ENCODE measurements around the gene ZNF610.
"Not testable (repeated sequence)": the region's sequence is repeated elsewhere in the genome, so short reads cannot be mapped to it uniquely, and the experiment has no call there.

ZNF610 gene

GRCh38 chr19:52336117-52336790 lies at the start of gene ZNF610:
Gene ZNF610 (plus strand): TSS chr19:52336243. CDS start chr19:52349173, 12,930 bp downstream.
- DNase-seq = no peak

- no peak for DNase-seq
These were observed 49.8 kb upstream of the ZNF610 start for GRCh38 chr19:52286256-52286655.

- DNase-seq = no peak
These were observed 44.3 kb upstream of the ZNF610 start for GRCh38 chr19:52291781-52292180.

GRCh38 chr19:52292946-52293345 lies 43.1 kb upstream of the ZNF610 start:
- DNase-seq = not testable (repeated sequence)

- no peak for DNase-seq
These were observed 39.7 kb upstream of the ZNF610 start for GRCh38 chr19:52296400-52296772.

- DNase-seq = peak; percentile 57
These were observed 39.1 kb upstream of the ZNF610 start, which contains the start of gene ZNF480 for GRCh38 chr19:52296773-52297600. Gene ZNF480 (plus strand): TSS chr19:52297169. CDS start chr19:52300413, 3,244 bp downstream.

- no peak for DNase-seq
These were observed 38.3 kb upstream of the ZNF610 start for GRCh38 chr19:52297601-52298364.

GRCh38 chr19:52307275-52307674 lies 28.8 kb upstream of the ZNF610 start:
- no peak for DNase-seq

GRCh38 chr19:52322429-52322828 lies 13.6 kb upstream of the ZNF610 start:
- no peak for DNase-seq

GRCh38 chr19:52331757-52332156 lies 4.3 kb upstream of the ZNF610 start:
- DNase-seq = no peak

GRCh38 chr19:52335768-52336116 lies 301 bp upstream of the ZNF610 start:
- no peak for DNase-seq

- DNase-seq = no peak
These were observed 843 bp downstream of the ZNF610 start for GRCh38 chr19:52336791-52337381.

- not testable (repeated sequence) for DNase-seq
These were observed 3.0 kb downstream of the ZNF610 start for GRCh38 chr19:52339022-52339421.

GRCh38 chr19:52343548-52343947 lies 7.5 kb downstream of the ZNF610 start:
- no peak for DNase-seq

GRCh38 chr19:52345162-52345561 lies 9.1 kb downstream of the ZNF610 start:
- DNase-seq = no peak

GRCh38 chr19:52351512-52351911 lies 15.5 kb downstream of the ZNF610 start:
- no peak for DNase-seq

GRCh38 chr19:52366414-52366824 lies 30.4 kb downstream of the ZNF610 start:
- no peak for DNase-seq

GRCh38 chr19:52369559-52370340 lies 33.7 kb downstream of the ZNF610 start, which contains the start of gene ZNF880:
Gene ZNF880 (plus strand): TSS chr19:52369923. CDS start chr19:52369966, 43 bp downstream.
- DNase-seq = no peak

- no peak for DNase-seq
These were observed 34.3 kb downstream of the ZNF610 start for GRCh38 chr19:52370341-52370710.

- no peak for DNase-seq
These were observed 55.1 kb downstream of the ZNF610 start for GRCh38 chr19:52391135-52391534.

GRCh38 chr19:52397310-52398080 lies 61.5 kb downstream of the ZNF610 start, which contains the start of gene ZNF528:
Gene ZNF528 (plus strand): TSS chr19:52397849. CDS start chr19:52402014, 4,165 bp downstream.
- no peak for DNase-seq

All from NCI-H446 treated with DMSO at 0.1 percent for 48 hours (cell line).